GM12878 (cell line): ENCODE data around the gene THADA. TPM values are rescaled to one million over a fixed set of nuclear protein-coding genes. Genes with fewer than 3 reads are reported as not detected.

Experiments
- ATAC-seq: fragments of 200-7000 bp; cut with Tn5 transposase; 3 replicates; pipeline ENCODE4 v1.9.1; 2020; ENCODE audit warnings: mild to moderate bottlenecking, moderate library complexity
- BruUV-seq: library from RNA; stranded (reverse); fragments of 400-500 nt; replicated peaks from 2 replicates; lab custom pipeline; 2021; lab: Mats Ljungman, UMichigan
- CTCF ChIA-PET: fragments of 300-600 bp; sonication (Branson Sonifier 250); formaldehyde crosslinking; extraction: SDS; loops from one replicate; lab custom pipeline; 2021; ENCODE audit warnings: inconsistent platforms; lab: Yijun Ruan, JAX
- POLR2A ChIA-PET: fragments of 350-600 bp; formaldehyde crosslinking; extraction: SDS; loops from one replicate; lab custom pipeline; 2021; ENCODE audit warnings: inconsistent platforms; lab: Charles Lee
- RAD21 ChIA-PET: fragments of 300-600 bp; sonication (Branson Sonifier 250); formaldehyde crosslinking; loops from one replicate; lab custom pipeline; 2023; ENCODE audit warnings: antibody characterized with exemption; ENCODE audit not compliant: unreplicated experiment; lab: Charles Lee
- SMC1A ChIA-PET: fragments of 300-600 bp; sonication (Branson Sonifier 250); formaldehyde crosslinking; loops from one replicate; lab custom pipeline; 2023; ENCODE audit not compliant: unreplicated experiment, uncharacterized antibody; lab: Charles Lee
- DNase-seq: peaks from one replicate; pipeline ENCODE4 v3.0.0-alpha.2; 2011; ENCODE audit warnings: low read depth, low spot score
- FAIRE-seq: peaks from 3 replicates; lab custom pipeline; 2011; peaks lifted over from hg19 to GRCh38; lab: Jason Lieb, UNC
- H2AFZ ChIP-seq: 2 replicates; pipeline ENCODE4 v1.6.0; 2011; ENCODE audit warnings: low read depth, low read length, control low read depth; ENCODE audit not compliant: control insufficient read depth
- H3K27ac ChIP-seq: 2 replicates; pipeline ENCODE4 v1.5.1; 2011; ENCODE audit warnings: control low read depth; ENCODE audit not compliant: control insufficient read depth, insufficient read depth
- H3K27me3 ChIP-seq, 2 experiments: replicated peaks in 1 of 2; 2 replicates each; pipeline versions ENCODE4 v1.6.0 to v1.6.1; 2011; ENCODE audit warnings: low read length in 1 of 2; ENCODE audit not compliant: control insufficient read depth in 2 of 2, insufficient read depth in 2 of 2
- H3K36me3 ChIP-seq, 2 experiments: 2 replicates each; pipeline ENCODE4 v1.5.1; 2011; ENCODE audit warnings: low read length in 1 of 2; ENCODE audit not compliant: control insufficient read depth in 2 of 2, insufficient read depth in 2 of 2
- H3K4me1 ChIP-seq: 2 replicates; pipeline ENCODE4 v1.6.1; 2011; ENCODE audit warnings: mild to moderate bottlenecking, low read length, moderate library complexity, mixed read lengths; ENCODE audit not compliant: control insufficient read depth, insufficient read depth
- H3K4me2 ChIP-seq: 2 replicates; pipeline ENCODE4 v1.6.0; 2011; ENCODE audit warnings: control low read depth; ENCODE audit not compliant: control insufficient read depth, insufficient read depth
- H3K4me3 ChIP-seq: fragments of 200-600 bp; sonication (generic); 2 replicates; pipeline ENCODE4 v1.5.1; 2016
- H3K79me2 ChIP-seq: 2 replicates; pipeline ENCODE4 v1.6.0; 2011; ENCODE audit warnings: low read length; ENCODE audit not compliant: control insufficient read depth, insufficient read depth
- H3K9ac ChIP-seq: 2 replicates; pipeline ENCODE4 v1.8.0; 2011; ENCODE audit warnings: low read length, control low read depth, mixed read lengths; ENCODE audit not compliant: control insufficient read depth, insufficient read depth
- H3K9me3 ChIP-seq: replicated peaks from 3 replicates; pipeline ENCODE4 v1.5.1; 2011; ENCODE audit warnings: mild to moderate bottlenecking, low read length; ENCODE audit not compliant: control insufficient read depth, insufficient read depth
- H4K20me1 ChIP-seq: 2 replicates; pipeline ENCODE4 v1.6.0; 2011; ENCODE audit not compliant: control insufficient read depth, insufficient read depth
- CEBPB ChIP-seq, 2 experiments: fragments of 150-350 bp in 1 of 2; IDR thresholded peaks; 2 replicates each; pipeline ENCODE4 v1.6.1; 2012 to 2014; ENCODE audit warnings: low read depth in 2 of 2, low read length in 2 of 2, borderline replicate concordance in 1 of 2, inconsistent platforms in 1 of 2
- CHD4 ChIP-seq: fragments of 200-600 bp; sonication (generic); IDR thresholded peaks from 2 replicates; pipeline ENCODE4 v1.6.1; 2016; ENCODE audit warnings: mild to moderate bottlenecking
- EED ChIP-seq: sonication (generic); IDR thresholded peaks from 2 replicates; pipeline ENCODE4 v1.6.1; 2016; ENCODE audit warnings: antibody characterized with exemption, low read depth
- EP300 ChIP-seq, 2 experiments: fragments of 150-350 bp in 1 of 2; IDR thresholded peaks; 2 replicates each; pipeline ENCODE4 v1.6.1; 2011 to 2012; ENCODE audit warnings: low read depth in 2 of 2, low read length in 2 of 2, borderline replicate concordance in 1 of 2, improper control_type of control experiment in 1 of 2, inconsistent platforms in 1 of 2; ENCODE audit not compliant: control insufficient read depth in 1 of 2
- KLF5 ChIP-seq: fragments of 450-650 bp; IDR thresholded peaks from 2 replicates; pipeline ENCODE4 v1.6.1; 2014; ENCODE audit warnings: mild to moderate bottlenecking; ENCODE audit not compliant: partially characterized antibody
- MYC ChIP-seq: IDR thresholded peaks from 2 replicates; pipeline ENCODE4 v1.6.1; 2011; ENCODE audit warnings: mild to moderate bottlenecking, low read length, moderate library complexity, inconsistent platforms; ENCODE audit not compliant: insufficient read depth, insufficient replicate concordance, insufficient read length, severe bottlenecking
- SMC3 ChIP-seq: IDR thresholded peaks from 2 replicates; pipeline ENCODE4 v1.6.1; 2011; ENCODE audit warnings: low read length, improper control_type of control experiment, borderline replicate concordance
- SUZ12 ChIP-seq: fragments of 200-600 bp; sonication (generic); IDR thresholded peaks from one replicate; pipeline ENCODE4 v1.6.1; 2018; ENCODE audit warnings: antibody characterized with exemption, mild to moderate bottlenecking; ENCODE audit not compliant: unreplicated experiment
- TBL1XR1 ChIP-seq: IDR thresholded peaks from 2 replicates; pipeline ENCODE4 v1.6.1; 2012; ENCODE audit warnings: low read depth, low read length, improper control_type of control experiment
- TCF12 ChIP-seq: IDR thresholded peaks from 2 replicates; pipeline ENCODE4 v1.6.1; 2011; ENCODE audit warnings: low read depth, mild to moderate bottlenecking, low read length
- YBX1 ChIP-seq: fragments of 450-650 bp; IDR thresholded peaks from 2 replicates; pipeline ENCODE4 v1.6.1; 2016; ENCODE audit warnings: antibody characterized with exemption
- ZBED1 ChIP-seq: IDR thresholded peaks from 2 replicates; pipeline ENCODE4 v1.6.1; 2016; ENCODE audit warnings: borderline replicate concordance
- WGBS: methylation state at CpG from one replicate; pipeline ENCODE4 v1.1.6; 2016; ENCODE audit warnings: low lambda C conversion rate; ENCODE audit not compliant: insufficient replicate concordance, insufficient coverage; ENCODE audit errors: missing lambda C conversion rate; 5-methylcytosine and 5-hydroxymethylcytosine counted together
- in situ Hi-C: fragments of 300-500 bp; cut with MboI; formaldehyde crosslinking; loops from 9 replicates; pipeline ENCODE4 v1.14.3; 2018; ENCODE audit warnings: mixed read lengths
- intact Hi-C: fragments of 100-400 bp; cut with micrococcal nuclease; formaldehyde crosslinking; loops from one replicate; pipeline ENCODE4 v1.14.2; 2022; ENCODE audit not compliant: unreplicated experiment
- polyA plus RNA-seq, 11 experiments: library from polyadenylated mRNA; depleted of rRNA in 4 of 11; unstranded in 6 of 11; stranded (reverse) in 5 of 11; fragments of >200 nt; fragmentation: Nextera tagmentation in 4 of 11; fragmentation: Illumina TruSeq in 1 of 11; extraction: Ambion mirVana in 4 of 11; extraction: Trizol in 1 of 11; gene quantifications; 1 replicate in 1 of 11; 2 replicates in 10 of 11; pipeline versions ENCODE4 v1.2.1 to v1.2.3, GENCODE V29; 2011 to 2016; ENCODE audit warnings: inconsistent platforms in 2 of 11, missing spikeins in 2 of 11, low read depth in 1 of 11
- total RNA-seq, 4 experiments: library from RNA; depleted of rRNA in 3 of 4; stranded (reverse); fragments of >200 nt in 3 of 4; fragmentation: Illumina TruSeq in 1 of 4; extraction: Trizol in 1 of 4; gene quantifications; 2 replicates each; pipeline versions ENCODE4 v1.2.1 to v1.2.3, GENCODE V29; 2013 to 2021
- TF ChIP-seq, protein P1 (sequence below): fragments of 450-650 bp; IDR thresholded peaks from 2 replicates; pipeline ENCODE4 v1.6.1; 2016; ENCODE audit warnings: mild to moderate bottlenecking, moderate library complexity, borderline replicate concordance

The THADA gene
- total and polyA plus RNA-seq, 10 of the 15 experiments (the other 5 are each of a cell fraction or from before 2014, with no cell fraction given): 14.6 to 33.2 (median 23.2) TPM

DNA sequence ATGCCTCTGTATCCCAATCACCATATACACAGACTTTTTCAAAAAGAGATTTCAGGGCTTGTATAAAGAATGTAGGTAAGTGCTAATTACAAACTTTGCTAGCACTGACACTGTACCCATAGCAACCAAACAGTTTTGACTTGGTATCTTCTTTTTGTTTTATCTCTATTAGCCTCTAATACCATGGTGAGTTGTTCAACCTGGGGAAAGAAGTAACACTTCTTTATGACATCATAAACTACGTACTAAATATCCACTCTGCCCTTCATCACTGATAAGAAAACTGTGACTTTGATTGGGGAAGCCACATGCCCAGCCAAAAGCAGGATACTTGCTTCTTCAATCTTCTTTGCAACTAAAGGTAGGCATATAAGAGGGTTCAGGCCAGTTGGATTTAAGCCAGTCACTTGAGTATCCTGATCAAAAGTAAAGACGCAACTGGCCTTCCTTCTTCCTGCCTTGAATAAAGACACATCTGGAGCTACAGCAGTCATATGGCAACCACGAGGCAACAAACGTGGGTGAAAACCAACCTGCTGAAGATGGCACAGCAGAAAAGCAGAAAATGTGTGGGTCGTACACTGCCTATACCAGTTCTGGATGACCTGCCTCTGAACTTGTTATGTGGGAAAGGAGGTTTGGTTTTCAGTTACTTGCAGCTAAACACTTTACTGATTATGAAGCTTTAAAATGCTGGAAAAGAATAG lies 16.4 kb downstream of the THADA start:
- Histone ChIP-seq H3K4me2 (no peak overlapping the region), H3K36me3 (peaks cover 3 to 39% of the 10 kb centered on the region in 2 experiments), H3K4me1 (no peaks in the 10 kb centered on the region), H3K27me3 (no peaks in the 10 kb centered on the region), H3K4me3 (no peak overlapping the region), H3K9me3 (no peaks in the 10 kb centered on the region), H2AFZ (no peak overlapping the region), H3K79me2 (no peaks in the 10 kb centered on the region), H3K9ac (no peak overlapping the region), H4K20me1 (no peaks in the 10 kb centered on the region), H3K27ac (no peak overlapping the region)
- in situ Hi-C loops (no loop called here), intact Hi-C loops (no loop called here)
- WGBS: 100% methylated on average over 5 of the region's 5 CpGs
- ATAC-seq: no peak
- ChIA-PET RAD21 (interaction anchor here (0.9 kb wide), 1 partner anchor 94 kb away, joined by 3 read pairs; no protein-coding TSS in a partner anchor), SMC1A (interaction anchor here (0.6 to 1.2 kb wide), 5 partner anchors 9 to 452 kb away, joined by 3 read pairs; no protein-coding TSS in a partner anchor), POLR2A (interaction anchor here (0.8 kb wide), 2 partner anchors 14 to 352 kb away, joined by 3 to 4 read pairs; no protein-coding TSS in a partner anchor), CTCF (interaction anchor here (0.7 to 6.8 kb wide), 7 partner anchors 11 to 751 kb away, joined by 3 to 84 read pairs (median 4); no protein-coding TSS in a partner anchor)
- no TSS peak for BruUV-seq
- no peak for DNase-seq
- TF ChIP-seq CHD4 (no peak), KLF5 (no peak), MYC (no peak), CEBPB (IDR thresholded peaks at IDR 0.05; ENCODE audit: borderline replicate concordance in 1 of 2, low read depth in 2 of 2, low read length in 2 of 2) (no peak), SMC3 (no peak), ZBED1 (no peak), TCF12 (no peak), YBX1 (no peak), TBL1XR1 (no peak), EED (no peak), SUZ12 (no peak), EP300 (IDR thresholded peaks at IDR 0.05; ENCODE audit: borderline replicate concordance in 1 of 2, control insufficient read depth in 1 of 2, low read depth in 2 of 2, low read length in 2 of 2) (no peak)
- TF ChIP-seq, protein P1, sequence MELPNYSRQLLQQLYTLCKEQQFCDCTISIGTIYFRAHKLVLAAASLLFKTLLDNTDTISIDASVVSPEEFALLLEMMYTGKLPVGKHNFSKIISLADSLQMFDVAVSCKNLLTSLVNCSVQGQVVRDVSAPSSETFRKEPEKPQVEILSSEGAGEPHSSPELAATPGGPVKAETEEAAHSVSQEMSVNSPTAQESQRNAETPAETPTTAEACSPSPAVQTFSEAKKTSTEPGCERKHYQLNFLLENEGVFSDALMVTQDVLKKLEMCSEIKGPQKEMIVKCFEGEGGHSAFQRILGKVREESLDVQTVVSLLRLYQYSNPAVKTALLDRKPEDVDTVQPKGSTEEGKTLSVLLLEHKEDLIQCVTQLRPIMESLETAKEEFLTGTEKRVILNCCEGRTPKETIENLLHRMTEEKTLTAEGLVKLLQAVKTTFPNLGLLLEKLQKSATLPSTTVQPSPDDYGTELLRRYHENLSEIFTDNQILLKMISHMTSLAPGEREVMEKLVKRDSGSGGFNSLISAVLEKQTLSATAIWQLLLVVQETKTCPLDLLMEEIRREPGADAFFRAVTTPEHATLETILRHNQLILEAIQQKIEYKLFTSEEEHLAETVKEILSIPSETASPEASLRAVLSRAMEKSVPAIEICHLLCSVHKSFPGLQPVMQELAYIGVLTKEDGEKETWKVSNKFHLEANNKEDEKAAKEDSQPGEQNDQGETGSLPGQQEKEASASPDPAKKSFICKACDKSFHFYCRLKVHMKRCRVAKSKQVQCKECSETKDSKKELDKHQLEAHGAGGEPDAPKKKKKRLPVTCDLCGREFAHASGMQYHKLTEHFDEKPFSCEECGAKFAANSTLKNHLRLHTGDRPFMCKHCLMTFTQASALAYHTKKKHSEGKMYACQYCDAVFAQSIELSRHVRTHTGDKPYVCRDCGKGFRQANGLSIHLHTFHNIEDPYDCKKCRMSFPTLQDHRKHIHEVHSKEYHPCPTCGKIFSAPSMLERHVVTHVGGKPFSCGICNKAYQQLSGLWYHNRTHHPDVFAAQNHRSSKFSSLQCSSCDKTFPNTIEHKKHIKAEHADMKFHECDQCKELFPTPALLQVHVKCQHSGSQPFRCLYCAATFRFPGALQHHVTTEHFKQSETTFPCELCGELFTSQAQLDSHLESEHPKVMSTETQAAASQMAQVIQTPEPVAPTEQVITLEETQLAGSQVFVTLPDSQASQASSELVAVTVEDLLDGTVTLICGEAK: no peak
- no peak for FAIRE-seq
